ENCODE data around the gene MPPED1. TPM values are rescaled to one million over a fixed set of nuclear protein-coding genes. Genes with fewer than 3 reads are reported as not detected.

Gene MPPED1
- total and polyA plus RNA-seq, 8 donors: 0.19 to 1.5 (median 0.47) TPM; not detected in 4

- DNase-seq: no peak
- Histone ChIP-seq H3K4me3 (no peak overlapping the region), H3K36me3 (no peaks in the 10 kb centered on the region), H3K27ac (no peak overlapping the region), H3K4me1 (no peaks in the 10 kb centered on the region), H3K9me3 (no peaks in the 10 kb centered on the region), H3K27me3 (peaks cover 0 to 68% (median 13%) of the 10 kb centered on the region in 3 donors)
- TF ChIP-seq POLR2A (IDR thresholded peaks at IDR 0.05): no peak
- no peak for TF ChIP-seq CTCF (IDR thresholded peaks at IDR 0.05)
- no peak for TF ChIP-seq EP300 (IDR thresholded peaks at IDR 0.05)
- TF ChIP-seq POLR2AphosphoS5 (IDR thresholded peaks at IDR 0.05): no peak
- WGBS, 5 donors: 64 to 85% (median 79%) methylated on average over 7 to 10 of the region's 10 CpGs
- intact Hi-C loops (cut with DNase I; ENCODE audit: low total_unique reads): no loop called here
These were observed 77.1 kb downstream of the MPPED1 start for GRCh38 chr22:43488937-43489336.

- WGBS, 5 donors: 71 to 89% (median 77%) methylated on average over 4 to 7 of the region's 7 CpGs
- no peak for DNase-seq
- intact Hi-C loops (cut with DNase I; ENCODE audit: low total_unique reads): no loop called here
These were observed 78.5 kb downstream of the MPPED1 start for GRCh38 chr22:43490311-43490710.

GRCh38 chr22:43491177-43491576 lies 79.4 kb downstream of the MPPED1 start:
- Histone ChIP-seq H3K36me3 (no peaks in the 10 kb centered on the region), H3K4me1 (no peaks in the 10 kb centered on the region), H3K27me3 (peaks cover 0 to 52% (median 6%) of the 10 kb centered on the region in 3 donors), H3K27ac (no peak overlapping the region), H3K9me3 (no peaks in the 10 kb centered on the region), H3K4me3 (no peak overlapping the region)
- TF ChIP-seq EP300 (IDR thresholded peaks at IDR 0.05): no peak
- no peak for TF ChIP-seq POLR2A (IDR thresholded peaks at IDR 0.05)
- TF ChIP-seq CTCF (IDR thresholded peaks at IDR 0.05): no peak
- 58 to 63% (median 59%) methylated on average over 3 of the region's 3 CpGs for WGBS, 5 donors
- intact Hi-C loops (cut with DNase I; ENCODE audit: low total_unique reads): no loop called here
- no peak for DNase-seq

More at GRCh38 chr22:43490311-43490710, 78.5 kb downstream of the MPPED1 start:
- no peak overlapping the region for H3K4me3 ChIP-seq
- H3K9me3 ChIP-seq: no peaks in the 10 kb centered on the region
- no peak for TF ChIP-seq EP300 (IDR thresholded peaks at IDR 0.05)
- no peak for TF ChIP-seq POLR2A (IDR thresholded peaks at IDR 0.05)
- TF ChIP-seq CTCF (IDR thresholded peaks at IDR 0.05): no peak
- TF ChIP-seq POLR2AphosphoS5 (IDR thresholded peaks at IDR 0.05): no peak
- H3K36me3 ChIP-seq: no peaks in the 10 kb centered on the region
- no peak overlapping the region for H3K27ac ChIP-seq
- no peaks in the 10 kb centered on the region for H3K4me1 ChIP-seq
- H3K27me3 ChIP-seq: peaks cover 0 to 61% (median 13%) of the 10 kb centered on the region in 3 donors

GRCh38 chr22:43491737-43492136 lies 79.9 kb downstream of the MPPED1 start:
- no peaks in the 10 kb centered on the region for H3K4me1 ChIP-seq
- WGBS, 5 donors: 92 to 100% (median 94%) methylated on average over 1 of the region's 1 CpG
- no peak overlapping the region for H3K27ac ChIP-seq
- intact Hi-C loops (cut with DNase I; ENCODE audit: low total_unique reads): no loop called here
- peaks cover 0 to 46% (median 6%) of the 10 kb centered on the region in 3 donors for H3K27me3 ChIP-seq
- TF ChIP-seq CTCF (IDR thresholded peaks at IDR 0.05) (no peak), POLR2AphosphoS5 (IDR thresholded peaks at IDR 0.05) (no peak), POLR2A (IDR thresholded peaks at IDR 0.05) (no peak), EP300 (IDR thresholded peaks at IDR 0.05) (no peak)
- no peaks in the 10 kb centered on the region for H3K9me3 ChIP-seq
- no peak for DNase-seq
- no peak overlapping the region for H3K4me3 ChIP-seq
- H3K36me3 ChIP-seq: no peaks in the 10 kb centered on the region
